WTC11 (cell line): ENCODE data around the gene HPCAL1. TPM values are rescaled to one million over a fixed set of nuclear protein-coding genes. Genes with fewer than 3 reads are reported as not detected.
A peak's percentile ranks its signal among the peaks of the same experiment; 100 is the strongest.

ENCODE experiments used
- ATAC-seq: fragments of 200-7000 bp; cut with Tn5 transposase; 2 replicates; pipeline ENCODE4 v1.10.0; 2021; ENCODE audit warnings: mild to moderate bottlenecking, moderate library complexity
- CTCF ChIA-PET: fragments of 300-600 bp; sonication (Branson Sonifier 250); formaldehyde crosslinking; loops from one replicate; lab custom pipeline; 2021; ENCODE audit warnings: antibody characterized with exemption; lab: Charles Lee
- POLR2A ChIA-PET: fragments of 350-600 bp; sonication (Branson Sonifier 250); formaldehyde crosslinking; loops from one replicate; lab custom pipeline; 2021; ENCODE audit warnings: antibody characterized with exemption; lab: Charles Lee
- DNase-seq: peaks from one replicate; pipeline ENCODE4 v3.0.0; 2021; ENCODE audit warnings: low spot score
- H3K27ac Mint-ChIP-seq: 2 replicates; pipeline ENCODE4 v1.8.0; 2021; ENCODE audit warnings: mixed read lengths
- H3K27me3 Mint-ChIP-seq: 2 replicates; pipeline ENCODE4 v1.8.0; 2021; ENCODE audit warnings: low read depth, mild to moderate bottlenecking, moderate library complexity, mixed read lengths
- H3K36me3 Mint-ChIP-seq: 2 replicates; pipeline ENCODE4 v1.8.0; 2021; ENCODE audit warnings: mixed read lengths
- H3K4me1 Mint-ChIP-seq: 2 replicates; pipeline ENCODE4 v1.8.0; 2022; ENCODE audit warnings: mixed read lengths
- H3K4me3 Mint-ChIP-seq: 2 replicates; pipeline ENCODE4 v1.8.0; 2021; ENCODE audit warnings: mild to moderate bottlenecking, moderate library complexity, mixed read lengths
- H3K9me3 Mint-ChIP-seq: 2 replicates; pipeline ENCODE4 v1.8.0; 2021; ENCODE audit warnings: mixed read lengths
- CBFB ChIP-seq: sonication (generic); formaldehyde crosslinking; IDR thresholded peaks from 2 replicates; pipeline ENCODE4 v1.8.1; 2022; ENCODE audit warnings: mild to moderate bottlenecking, low read depth, missing genetic modification reagents
- EMX1 ChIP-seq: fragments of 250-450 bp; sonication (Bioruptor Pico); IDR thresholded peaks from 2 replicates; pipeline ENCODE4 v1.8.0; 2021; ENCODE audit warnings: mild to moderate bottlenecking
- ESRRA ChIP-seq: sonication (generic); formaldehyde crosslinking; IDR thresholded peaks from 2 replicates; pipeline ENCODE4 v1.8.1; 2022; ENCODE audit warnings: mild to moderate bottlenecking, missing genetic modification reagents, borderline replicate concordance
- GRHL2 ChIP-seq: fragments of 250-450 bp; sonication (Bioruptor Pico); IDR thresholded peaks from 2 replicates; pipeline ENCODE4 v1.8.0; 2022; ENCODE audit warnings: mild to moderate bottlenecking, moderate library complexity; ENCODE audit not compliant: insufficient replicate concordance, severe bottlenecking
- KAT7 ChIP-seq: sonication (generic); formaldehyde crosslinking; IDR thresholded peaks from 2 replicates; pipeline ENCODE4 v1.8.1; 2023; ENCODE audit warnings: missing genetic modification reagents, mild to moderate bottlenecking, borderline replicate concordance
- SMAD3 ChIP-seq: sonication (generic); formaldehyde crosslinking; IDR thresholded peaks from 2 replicates; pipeline ENCODE4 v1.8.0; 2022; ENCODE audit warnings: missing genetic modification reagents, mild to moderate bottlenecking, borderline replicate concordance
- SOX15 ChIP-seq: fragments of 250-450 bp; sonication (Bioruptor Pico); IDR thresholded peaks from 2 replicates; pipeline ENCODE4 v1.9.0; 2021; ENCODE audit warnings: mild to moderate bottlenecking
- ZBTB21 ChIP-seq: sonication (generic); formaldehyde crosslinking; IDR thresholded peaks from 2 replicates; pipeline ENCODE4 v1.8.1; 2023; ENCODE audit warnings: mild to moderate bottlenecking, missing genetic modification reagents, borderline replicate concordance
- ZNF121 ChIP-seq: sonication (generic); formaldehyde crosslinking; IDR thresholded peaks from 2 replicates; pipeline ENCODE4 v1.8.0; 2023; ENCODE audit warnings: missing genetic modification reagents
- ZNF138 ChIP-seq: sonication (generic); formaldehyde crosslinking; conservative IDR thresholded peaks from 2 replicates; pipeline ENCODE4 v1.8.1; 2022; ENCODE audit warnings: mild to moderate bottlenecking, moderate library complexity, missing genetic modification reagents
- total RNA-seq: library from RNA; stranded (reverse); gene quantifications from 3 replicates; pipeline ENCODE4 v1.2.3, GENCODE V29; 2021
- TF ChIP-seq, protein P1 (sequence below): fragments of 250-450 bp; sonication (Bioruptor Pico); IDR thresholded peaks from 2 replicates; pipeline ENCODE4 v1.9.0; 2021; ENCODE audit warnings: mild to moderate bottlenecking, borderline replicate concordance
- TF ChIP-seq, protein P2 (sequence below): sonication (generic); formaldehyde crosslinking; IDR thresholded peaks from 2 replicates; pipeline ENCODE4 v1.8.0; 2022; ENCODE audit warnings: mild to moderate bottlenecking, missing genetic modification reagents
- TF ChIP-seq, protein P3 (sequence below): fragments of 250-450 bp; sonication (Bioruptor Pico); IDR thresholded peaks from 2 replicates; pipeline ENCODE4 v2.1.2; 2022; ENCODE audit warnings: mild to moderate bottlenecking, moderate library complexity
- TF ChIP-seq, protein P4 (sequence below): sonication (generic); formaldehyde crosslinking; IDR thresholded peaks from 2 replicates; pipeline ENCODE4 v1.8.0; 2022; ENCODE audit warnings: mild to moderate bottlenecking, missing genetic modification reagents
- TF ChIP-seq, protein P5 (sequence below): fragments of 250-450 bp; sonication (Bioruptor Pico); IDR thresholded peaks from 2 replicates; pipeline ENCODE4 v1.9.0; 2021; ENCODE audit warnings: moderate library complexity, mild to moderate bottlenecking, inconsistent platforms, borderline replicate concordance
- TF ChIP-seq, protein P6 (sequence below): sonication (generic); formaldehyde crosslinking; IDR thresholded peaks from 2 replicates; pipeline ENCODE4 v1.8.1; 2022; ENCODE audit warnings: missing genetic modification reagents, borderline replicate concordance
- TF ChIP-seq, protein P7 (sequence below): sonication (generic); formaldehyde crosslinking; IDR thresholded peaks from 2 replicates; pipeline ENCODE4 v1.8.1; 2023; ENCODE audit warnings: mild to moderate bottlenecking, missing genetic modification reagents, moderate library complexity
- TF ChIP-seq, protein P8 (sequence below): fragments of 250-450 bp; sonication (Bioruptor Pico); conservative IDR thresholded peaks from 2 replicates; pipeline ENCODE4 v1.9.0; 2021; ENCODE audit warnings: mild to moderate bottlenecking

HPCAL1 gene
- total RNA-seq, 1 experiment from 2014 or later, result 11.8 TPM

DNA sequence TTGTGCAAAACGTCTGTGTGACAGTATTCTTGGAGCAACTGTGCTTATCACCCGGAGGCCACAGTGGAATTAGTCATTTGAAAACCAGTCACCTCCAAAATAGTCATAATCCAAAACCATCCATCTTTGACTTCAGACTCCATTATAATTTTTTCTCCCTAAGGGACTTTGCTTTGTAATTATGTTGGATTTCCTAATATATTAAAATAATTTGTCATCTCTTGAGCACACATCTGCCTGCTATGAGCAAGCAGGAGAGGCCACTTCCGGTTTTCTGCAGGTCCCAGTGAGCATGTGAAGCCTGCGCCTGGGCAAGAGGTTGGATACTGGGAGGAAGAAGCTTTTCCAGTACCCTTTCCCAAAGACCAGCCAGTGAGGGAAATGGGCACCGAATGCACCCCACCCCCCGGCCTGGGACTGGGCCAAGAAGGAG is 87.7 kb downstream of the HPCAL1 start (continued):
- TF ChIP-seq, protein P1, sequence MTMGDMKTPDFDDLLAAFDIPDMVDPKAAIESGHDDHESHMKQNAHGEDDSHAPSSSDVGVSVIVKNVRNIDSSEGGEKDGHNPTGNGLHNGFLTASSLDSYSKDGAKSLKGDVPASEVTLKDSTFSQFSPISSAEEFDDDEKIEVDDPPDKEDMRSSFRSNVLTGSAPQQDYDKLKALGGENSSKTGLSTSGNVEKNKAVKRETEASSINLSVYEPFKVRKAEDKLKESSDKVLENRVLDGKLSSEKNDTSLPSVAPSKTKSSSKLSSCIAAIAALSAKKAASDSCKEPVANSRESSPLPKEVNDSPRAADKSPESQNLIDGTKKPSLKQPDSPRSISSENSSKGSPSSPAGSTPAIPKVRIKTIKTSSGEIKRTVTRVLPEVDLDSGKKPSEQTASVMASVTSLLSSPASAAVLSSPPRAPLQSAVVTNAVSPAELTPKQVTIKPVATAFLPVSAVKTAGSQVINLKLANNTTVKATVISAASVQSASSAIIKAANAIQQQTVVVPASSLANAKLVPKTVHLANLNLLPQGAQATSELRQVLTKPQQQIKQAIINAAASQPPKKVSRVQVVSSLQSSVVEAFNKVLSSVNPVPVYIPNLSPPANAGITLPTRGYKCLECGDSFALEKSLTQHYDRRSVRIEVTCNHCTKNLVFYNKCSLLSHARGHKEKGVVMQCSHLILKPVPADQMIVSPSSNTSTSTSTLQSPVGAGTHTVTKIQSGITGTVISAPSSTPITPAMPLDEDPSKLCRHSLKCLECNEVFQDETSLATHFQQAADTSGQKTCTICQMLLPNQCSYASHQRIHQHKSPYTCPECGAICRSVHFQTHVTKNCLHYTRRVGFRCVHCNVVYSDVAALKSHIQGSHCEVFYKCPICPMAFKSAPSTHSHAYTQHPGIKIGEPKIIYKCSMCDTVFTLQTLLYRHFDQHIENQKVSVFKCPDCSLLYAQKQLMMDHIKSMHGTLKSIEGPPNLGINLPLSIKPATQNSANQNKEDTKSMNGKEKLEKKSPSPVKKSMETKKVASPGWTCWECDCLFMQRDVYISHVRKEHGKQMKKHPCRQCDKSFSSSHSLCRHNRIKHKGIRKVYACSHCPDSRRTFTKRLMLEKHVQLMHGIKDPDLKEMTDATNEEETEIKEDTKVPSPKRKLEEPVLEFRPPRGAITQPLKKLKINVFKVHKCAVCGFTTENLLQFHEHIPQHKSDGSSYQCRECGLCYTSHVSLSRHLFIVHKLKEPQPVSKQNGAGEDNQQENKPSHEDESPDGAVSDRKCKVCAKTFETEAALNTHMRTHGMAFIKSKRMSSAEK, result no peak
- TF ChIP-seq, protein P2, sequence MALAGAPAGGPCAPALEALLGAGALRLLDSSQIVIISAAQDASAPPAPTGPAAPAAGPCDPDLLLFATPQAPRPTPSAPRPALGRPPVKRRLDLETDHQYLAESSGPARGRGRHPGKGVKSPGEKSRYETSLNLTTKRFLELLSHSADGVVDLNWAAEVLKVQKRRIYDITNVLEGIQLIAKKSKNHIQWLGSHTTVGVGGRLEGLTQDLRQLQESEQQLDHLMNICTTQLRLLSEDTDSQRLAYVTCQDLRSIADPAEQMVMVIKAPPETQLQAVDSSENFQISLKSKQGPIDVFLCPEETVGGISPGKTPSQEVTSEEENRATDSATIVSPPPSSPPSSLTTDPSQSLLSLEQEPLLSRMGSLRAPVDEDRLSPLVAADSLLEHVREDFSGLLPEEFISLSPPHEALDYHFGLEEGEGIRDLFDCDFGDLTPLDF (CRISPR knock-in tag), result no peak

DNA sequence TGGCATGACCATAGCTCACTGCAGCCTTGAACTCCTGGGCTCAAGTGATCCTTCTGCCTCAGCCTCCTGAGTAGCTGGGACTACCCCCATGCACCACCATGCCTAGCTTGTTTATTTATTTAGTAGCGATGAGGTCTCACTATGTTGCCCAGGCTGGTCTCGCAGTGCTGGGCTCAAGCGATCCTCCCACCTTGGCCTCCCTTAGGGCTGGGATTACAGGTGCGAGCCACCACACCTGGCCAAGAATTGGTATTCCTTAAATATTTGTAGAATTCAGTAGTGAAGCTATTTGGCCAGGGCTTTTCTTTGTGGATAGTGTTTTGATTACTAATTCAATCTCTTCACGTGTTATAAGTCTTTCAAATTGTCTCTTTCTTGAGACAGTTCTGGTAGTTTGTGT is 89.4 kb downstream of the HPCAL1 start:
- TF ChIP-seq ESRRA (CRISPR knock-in tag), result no peak
- no peak for TF ChIP-seq ZNF138 (CRISPR knock-in tag)
- TF ChIP-seq ZNF121 (CRISPR knock-in tag), result peak; percentile 59; the same call in 1 of the 2 replicates
- no peak for TF ChIP-seq ZBTB21 (CRISPR knock-in tag)
- no peak for TF ChIP-seq CBFB (CRISPR knock-in tag)
- Mint-ChIP-seq H3K27me3 (no peaks in the 10 kb centered on the region), H3K4me3 (no peak overlapping the region), H3K9me3 (no peaks in the 10 kb centered on the region), H3K27ac (peak overlapping the region; percentile 16; the same call in 1 of the 2 replicates), H3K36me3 (no peaks in the 10 kb centered on the region), H3K4me1 (peaks cover 33% of the 10 kb centered on the region)
- ATAC-seq (no peak), DNase-seq (no peak)
- CTCF ChIA-PET, result interaction anchor here (1.5 to 1.9 kb wide), 3 partner anchors 17 to 250 kb away, joined by 4 to 9 read pairs (median 4); no protein-coding TSS in a partner anchor
- POLR2A ChIA-PET, result no interaction called here

DNA sequence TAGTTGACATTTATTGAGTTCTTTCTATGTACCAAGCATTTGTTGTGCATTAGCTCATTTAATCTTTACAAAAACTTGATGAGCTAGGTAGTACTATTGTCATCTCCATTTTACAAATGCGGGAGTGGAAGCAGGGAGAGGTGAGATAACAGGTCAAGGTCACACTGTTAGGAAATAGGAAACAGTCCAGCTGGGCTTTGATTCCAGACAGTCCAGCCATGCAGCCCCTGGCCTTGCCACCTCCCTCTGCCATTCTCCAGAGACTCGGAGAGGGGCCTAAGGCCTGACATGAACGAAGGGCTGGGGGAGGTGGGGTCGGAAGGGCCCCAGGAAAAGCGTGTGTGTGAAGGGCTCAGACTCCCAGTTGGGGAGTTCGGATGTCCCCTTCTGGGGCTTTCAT is 89.8 kb downstream of the HPCAL1 start:
- Mint-ChIP-seq H3K36me3 (no peaks in the 10 kb centered on the region), H3K4me1 (peaks cover 31% of the 10 kb centered on the region), H3K27me3 (no peaks in the 10 kb centered on the region), H3K27ac (peak overlapping the region; percentile 16; the same call in 1 of the 2 replicates), H3K4me3 (no peak overlapping the region), H3K9me3 (no peaks in the 10 kb centered on the region)
- POLR2A ChIA-PET, result interaction anchor here (1.2 kb wide), 1 partner anchor 14 kb away, joined by 4 read pairs; no protein-coding TSS in a partner anchor
- ATAC-seq (no peak), DNase-seq (no peak)
- CTCF ChIA-PET, result interaction anchor here (1.4 to 2.6 kb wide), 4 partner anchors 10 to 75 kb away, joined by 4 to 34 read pairs (median 7); no protein-coding TSS in a partner anchor
- TF ChIP-seq, protein P2 (CRISPR knock-in tag), result no peak
- TF ChIP-seq CBFB (CRISPR knock-in tag) (no peak), GRHL2 (CRISPR knock-in tag) (no peak), SMAD3 (CRISPR knock-in tag) (no peak), SOX15 (CRISPR knock-in tag) (no peak), KAT7 (no peak), EMX1 (CRISPR knock-in tag) (no peak)
- TF ChIP-seq, protein P3, sequence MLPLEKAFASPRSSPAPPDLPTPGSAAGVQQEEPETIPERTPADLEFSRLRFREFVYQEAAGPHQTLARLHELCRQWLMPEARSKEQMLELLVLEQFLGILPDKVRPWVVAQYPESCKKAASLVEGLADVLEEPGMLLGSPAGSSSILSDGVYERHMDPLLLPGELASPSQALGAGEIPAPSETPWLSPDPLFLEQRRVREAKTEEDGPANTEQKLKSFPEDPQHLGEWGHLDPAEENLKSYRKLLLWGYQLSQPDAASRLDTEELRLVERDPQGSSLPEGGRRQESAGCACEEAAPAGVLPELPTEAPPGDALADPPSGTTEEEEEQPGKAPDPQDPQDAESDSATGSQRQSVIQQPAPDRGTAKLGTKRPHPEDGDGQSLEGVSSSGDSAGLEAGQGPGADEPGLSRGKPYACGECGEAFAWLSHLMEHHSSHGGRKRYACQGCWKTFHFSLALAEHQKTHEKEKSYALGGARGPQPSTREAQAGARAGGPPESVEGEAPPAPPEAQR (CRISPR knock-in tag), result no peak
- TF ChIP-seq, protein P4, sequence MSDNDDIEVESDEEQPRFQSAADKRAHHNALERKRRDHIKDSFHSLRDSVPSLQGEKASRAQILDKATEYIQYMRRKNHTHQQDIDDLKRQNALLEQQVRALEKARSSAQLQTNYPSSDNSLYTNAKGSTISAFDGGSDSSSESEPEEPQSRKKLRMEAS, result no peak
- TF ChIP-seq, protein P5, sequence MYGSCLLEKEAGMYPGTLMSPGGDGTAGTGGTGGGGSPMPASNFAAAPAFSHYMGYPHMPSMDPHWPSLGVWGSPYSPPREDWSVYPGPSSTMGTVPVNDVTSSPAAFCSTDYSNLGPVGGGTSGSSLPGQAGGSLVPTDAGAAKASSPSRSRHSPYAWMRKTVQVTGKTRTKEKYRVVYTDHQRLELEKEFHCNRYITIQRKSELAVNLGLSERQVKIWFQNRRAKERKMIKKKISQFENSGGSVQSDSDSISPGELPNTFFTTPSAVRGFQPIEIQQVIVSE (CRISPR knock-in tag), result no peak
- TF ChIP-seq, protein P6, sequence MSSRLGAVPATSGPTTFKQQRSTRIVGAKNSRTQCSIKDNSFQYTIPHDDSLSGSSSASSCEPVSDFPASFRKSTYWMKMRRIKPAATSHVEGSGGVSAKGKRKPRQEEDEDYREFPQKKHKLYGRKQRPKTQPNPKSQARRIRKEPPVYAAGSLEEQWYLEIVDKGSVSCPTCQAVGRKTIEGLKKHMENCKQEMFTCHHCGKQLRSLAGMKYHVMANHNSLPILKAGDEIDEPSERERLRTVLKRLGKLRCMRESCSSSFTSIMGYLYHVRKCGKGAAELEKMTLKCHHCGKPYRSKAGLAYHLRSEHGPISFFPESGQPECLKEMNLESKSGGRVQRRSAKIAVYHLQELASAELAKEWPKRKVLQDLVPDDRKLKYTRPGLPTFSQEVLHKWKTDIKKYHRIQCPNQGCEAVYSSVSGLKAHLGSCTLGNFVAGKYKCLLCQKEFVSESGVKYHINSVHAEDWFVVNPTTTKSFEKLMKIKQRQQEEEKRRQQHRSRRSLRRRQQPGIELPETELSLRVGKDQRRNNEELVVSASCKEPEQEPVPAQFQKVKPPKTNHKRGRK (CRISPR knock-in tag), result no peak
- TF ChIP-seq, protein P7, sequence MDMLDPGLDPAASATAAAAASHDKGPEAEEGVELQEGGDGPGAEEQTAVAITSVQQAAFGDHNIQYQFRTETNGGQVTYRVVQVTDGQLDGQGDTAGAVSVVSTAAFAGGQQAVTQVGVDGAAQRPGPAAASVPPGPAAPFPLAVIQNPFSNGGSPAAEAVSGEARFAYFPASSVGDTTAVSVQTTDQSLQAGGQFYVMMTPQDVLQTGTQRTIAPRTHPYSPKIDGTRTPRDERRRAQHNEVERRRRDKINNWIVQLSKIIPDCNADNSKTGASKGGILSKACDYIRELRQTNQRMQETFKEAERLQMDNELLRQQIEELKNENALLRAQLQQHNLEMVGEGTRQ (CRISPR knock-in tag), result no peak
- TF ChIP-seq, protein P8, sequence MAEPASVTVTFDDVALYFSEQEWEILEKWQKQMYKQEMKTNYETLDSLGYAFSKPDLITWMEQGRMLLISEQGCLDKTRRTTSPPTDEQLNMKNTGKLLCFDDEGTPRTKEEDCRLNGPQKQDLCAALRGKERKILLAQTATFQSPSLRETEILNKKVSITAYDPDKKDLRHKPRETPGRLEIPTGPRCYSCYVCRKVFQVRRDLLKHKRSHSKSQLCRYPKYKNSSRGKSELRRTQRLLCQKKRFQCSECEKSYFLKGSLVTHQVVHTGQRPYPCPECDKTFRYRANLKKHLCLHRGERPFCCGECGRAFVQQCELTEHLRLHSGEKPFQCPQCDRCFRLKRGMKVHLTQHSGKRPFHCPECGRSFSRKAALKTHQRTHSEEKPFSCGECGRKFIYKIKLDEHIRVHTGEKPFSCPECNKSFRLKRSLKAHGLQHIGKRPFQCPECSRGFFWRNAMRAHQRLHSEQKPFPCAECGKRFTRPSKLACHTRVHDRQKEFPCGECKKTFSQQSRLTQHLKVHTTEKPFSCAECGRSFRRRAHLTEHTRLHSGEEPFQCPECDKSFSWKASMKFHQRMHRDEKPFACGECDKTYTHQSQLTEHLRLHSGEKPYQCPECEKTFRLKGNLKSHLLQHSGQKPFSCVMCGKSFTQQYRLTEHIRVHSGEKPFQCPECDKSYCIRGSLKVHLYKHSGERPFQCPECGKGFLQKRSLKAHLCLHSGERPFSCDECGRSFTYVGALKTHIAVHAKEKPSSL, result no peak
